Measurements from ENCODE around the gene S1PR3. TPM values are rescaled to one million over a fixed set of nuclear protein-coding genes. Genes with fewer than 3 reads are reported as not detected.
A peak's percentile ranks its signal among the peaks of the same experiment; 100 is the strongest.

Gene S1PR3
- total and polyA plus RNA-seq, 9 of the 15 experiments (the other 6 are each of a cell fraction or from before 2014, with no cell fraction given), result 0.03 to 2.0 (median 0.29) TPM

GRCh38 chr9:88972401-88972800 lies 18.9 kb upstream of the S1PR3 start (continued):
- no peak for TF ChIP-seq CTCFL (IDR thresholded peaks at IDR 0.05; ENCODE audit: borderline replicate concordance, insufficient read depth, low read depth, low read length, poor library complexity, severe bottlenecking)

- ATAC-seq (no peak), DNase-seq (ENCODE audit: extremely low read depth in 1 of 4, low spot score in 3 of 4) (no peak), FAIRE-seq (no peak)
- Histone ChIP-seq H3K27ac (ENCODE audit: extremely low read depth, low read depth, low read length) (no peak overlapping the region), H3K4me2 (ENCODE audit: insufficient read depth, low read length) (no peak overlapping the region), H3K9me3 (replicated peaks; ENCODE audit: control insufficient read depth, insufficient read depth, low read depth, low read length) (no peaks in the 10 kb centered on the region), H3K27me3 (ENCODE audit: control insufficient read depth in 2 of 2, insufficient read depth in 2 of 2, low read length in 2 of 2) (peaks cover 0 to 4% of the 10 kb centered on the region in 2 experiments; a peak in 1 of 5 replicates), H3K79me2 (ENCODE audit: control insufficient read depth, insufficient read depth, low read length) (no peaks in the 10 kb centered on the region), H3K4me3 (no peak overlapping the region), H3K9ac (ENCODE audit: insufficient read depth in 1 of 2, low read depth in 2 of 2, low read length in 2 of 2) (no peak overlapping the region), H4K20me1 (replicated peaks; ENCODE audit: control insufficient read depth, insufficient read depth, low read length) (no peaks in the 10 kb centered on the region), H3K36me3 (ENCODE audit: control insufficient read depth, insufficient read depth, low read length) (no peaks in the 10 kb centered on the region), H2AFZ (ENCODE audit: low read depth, low read length) (no peak overlapping the region), H3K4me1 (replicated peaks in 1 of 2; ENCODE audit: control insufficient read depth in 2 of 2, insufficient read depth in 2 of 2, low read length in 2 of 2) (peaks cover 0 to 3% of the 10 kb centered on the region in 2 experiments; a peak in 1 of 5 replicates), H3K9me1 (ENCODE audit: control insufficient read depth, insufficient read depth, low read length) (no peaks in the 10 kb centered on the region)
- intact Hi-C loops (cut with micrococcal nuclease) (no loop called here), in situ Hi-C loops (cut with MboI) (no loop called here)
- POLR2A ChIA-PET, result no interaction called here
- CTCF ChIA-PET (ENCODE audit: low intra/inter-chr PET ratio), result no interaction called here
- WGBS (ENCODE audit: insufficient coverage, low coverage, missing lambda C conversion rate), result 47% methylated on average over 11 of the region's 12 CpGs
- no TSS peak for BruUV-seq (replicated peaks)
- no peak for TF ChIP-seq TSC22D4 (tag; IDR thresholded peaks at IDR 0.05)
- TF ChIP-seq, protein P1, sequence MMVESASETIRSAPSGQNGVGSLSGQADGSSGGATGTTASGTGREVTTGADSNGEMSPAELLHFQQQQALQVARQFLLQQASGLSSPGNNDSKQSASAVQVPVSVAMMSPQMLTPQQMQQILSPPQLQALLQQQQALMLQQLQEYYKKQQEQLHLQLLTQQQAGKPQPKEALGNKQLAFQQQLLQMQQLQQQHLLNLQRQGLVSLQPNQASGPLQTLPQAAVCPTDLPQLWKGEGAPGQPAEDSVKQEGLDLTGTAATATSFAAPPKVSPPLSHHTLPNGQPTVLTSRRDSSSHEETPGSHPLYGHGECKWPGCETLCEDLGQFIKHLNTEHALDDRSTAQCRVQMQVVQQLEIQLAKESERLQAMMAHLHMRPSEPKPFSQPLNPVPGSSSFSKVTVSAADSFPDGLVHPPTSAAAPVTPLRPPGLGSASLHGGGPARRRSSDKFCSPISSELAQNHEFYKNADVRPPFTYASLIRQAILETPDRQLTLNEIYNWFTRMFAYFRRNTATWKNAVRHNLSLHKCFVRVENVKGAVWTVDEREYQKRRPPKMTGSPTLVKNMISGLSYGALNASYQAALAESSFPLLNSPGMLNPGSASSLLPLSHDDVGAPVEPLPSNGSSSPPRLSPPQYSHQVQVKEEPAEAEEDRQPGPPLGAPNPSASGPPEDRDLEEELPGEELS (CRISPR knock-in tag; IDR thresholded peaks at IDR 0.05; ENCODE audit: borderline replicate concordance), result no peak
- no peak for TF ChIP-seq ARHGAP35 (IDR thresholded peaks at IDR 0.05; ENCODE audit: partially characterized antibody)
- no peak for TF ChIP-seq ZNF512 (tag; IDR thresholded peaks at IDR 0.05)
- TF ChIP-seq DPF2 (IDR thresholded peaks at IDR 0.05), result no peak
- TF ChIP-seq SETDB1 (IDR thresholded peaks at IDR 0.05; ENCODE audit: low read length), result no peak
- TF ChIP-seq PHB2 (IDR thresholded peaks at IDR 0.05; ENCODE audit: low read depth), result no peak
- TF ChIP-seq, protein P2, sequence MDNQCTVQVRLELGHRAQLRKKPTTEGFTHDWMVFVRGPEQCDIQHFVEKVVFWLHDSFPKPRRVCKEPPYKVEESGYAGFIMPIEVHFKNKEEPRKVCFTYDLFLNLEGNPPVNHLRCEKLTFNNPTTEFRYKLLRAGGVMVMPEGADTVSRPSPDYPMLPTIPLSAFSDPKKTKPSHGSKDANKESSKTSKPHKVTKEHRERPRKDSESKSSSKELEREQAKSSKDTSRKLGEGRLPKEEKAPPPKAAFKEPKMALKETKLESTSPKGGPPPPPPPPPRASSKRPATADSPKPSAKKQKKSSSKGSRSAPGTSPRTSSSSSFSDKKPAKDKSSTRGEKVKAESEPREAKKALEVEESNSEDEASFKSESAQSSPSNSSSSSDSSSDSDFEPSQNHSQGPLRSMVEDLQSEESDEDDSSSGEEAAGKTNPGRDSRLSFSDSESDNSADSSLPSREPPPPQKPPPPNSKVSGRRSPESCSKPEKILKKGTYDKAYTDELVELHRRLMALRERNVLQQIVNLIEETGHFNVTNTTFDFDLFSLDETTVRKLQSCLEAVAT (IDR thresholded peaks at IDR 0.05), result peak in 1 of 2 experiments; percentile 9; a peak in 1 of 4 replicates
- TF ChIP-seq BRD4 (IDR thresholded peaks at IDR 0.05), result no peak
- no peak for TF ChIP-seq ZNF143 (CRISPR knock-in tag; IDR thresholded peaks at IDR 0.05)
- no peak for TF ChIP-seq ILK (tag; IDR thresholded peaks at IDR 0.05; ENCODE audit: borderline replicate concordance, low read depth)
- no peak for TF ChIP-seq SLC30A9 (CRISPR knock-in tag; IDR thresholded peaks at IDR 0.05)
Observed at GRCh38 chr9:88973281-88974045, 17.8 kb upstream of the S1PR3 start.
